Glutamatergic neuron (in vitro differentiated cells): Measurements from ENCODE around the gene GNAQ. TPM values are rescaled to one million over a fixed set of nuclear protein-coding genes. Genes with fewer than 3 reads are reported as not detected.

Experiments
- DNase-seq: peaks from one replicate; pipeline ENCODE4 v3.0.0; 2022
- H3K27ac Mint-ChIP-seq: one replicate; pipeline ENCODE4 v1.8.0; 2020; ENCODE audit warnings: mild to moderate bottlenecking, mixed read lengths, inconsistent platforms; ENCODE audit not compliant: unreplicated experiment
- H3K27me3 Mint-ChIP-seq: one replicate; pipeline ENCODE4 v1.8.0; 2020; ENCODE audit warnings: mild to moderate bottlenecking, moderate library complexity, mixed read lengths, inconsistent platforms; ENCODE audit not compliant: unreplicated experiment
- H3K36me3 Mint-ChIP-seq: one replicate; pipeline ENCODE4 v1.8.0; 2020; ENCODE audit warnings: mild to moderate bottlenecking, mixed read lengths, inconsistent platforms; ENCODE audit not compliant: unreplicated experiment
- H3K4me1 Mint-ChIP-seq: one replicate; pipeline ENCODE4 v1.8.0; 2020; ENCODE audit warnings: mild to moderate bottlenecking, low read depth, mixed read lengths, inconsistent platforms; ENCODE audit not compliant: unreplicated experiment
- H3K4me3 Mint-ChIP-seq: one replicate; pipeline ENCODE4 v1.8.0; 2020; ENCODE audit warnings: mild to moderate bottlenecking, mixed read lengths, inconsistent platforms; ENCODE audit not compliant: unreplicated experiment
- H3K9me3 Mint-ChIP-seq: one replicate; pipeline ENCODE4 v1.8.0; 2020; ENCODE audit warnings: mild to moderate bottlenecking, moderate library complexity, mixed read lengths, inconsistent platforms; ENCODE audit not compliant: unreplicated experiment
- total RNA-seq: library from RNA; stranded (reverse); fragmentation: NEBNext Ultra II Directional; extraction: Animal tissue kit (Norgen Biotek cat#: 25700); gene quantifications from one replicate; pipeline ENCODE4 v1.2.1, GENCODE V29; 2021; ENCODE audit not compliant: unreplicated experiment
- TF ChIP-seq, protein P1 (sequence below): fragments of 200-600 bp; sonication (generic); IDR thresholded peaks from one replicate; pipeline ENCODE4 v1.5.0; 2021; ENCODE audit not compliant: partially characterized antibody, unreplicated experiment

Gene GNAQ
- total RNA-seq, 1 donor from 2014 or later = 72.8 TPM

GRCh38 chr9:77939149-77939668, 92.4 kb downstream of the GNAQ start:
- peaks cover 13% of the 10 kb centered on the region for H3K4me1 Mint-ChIP-seq
- TF ChIP-seq, protein P1, sequence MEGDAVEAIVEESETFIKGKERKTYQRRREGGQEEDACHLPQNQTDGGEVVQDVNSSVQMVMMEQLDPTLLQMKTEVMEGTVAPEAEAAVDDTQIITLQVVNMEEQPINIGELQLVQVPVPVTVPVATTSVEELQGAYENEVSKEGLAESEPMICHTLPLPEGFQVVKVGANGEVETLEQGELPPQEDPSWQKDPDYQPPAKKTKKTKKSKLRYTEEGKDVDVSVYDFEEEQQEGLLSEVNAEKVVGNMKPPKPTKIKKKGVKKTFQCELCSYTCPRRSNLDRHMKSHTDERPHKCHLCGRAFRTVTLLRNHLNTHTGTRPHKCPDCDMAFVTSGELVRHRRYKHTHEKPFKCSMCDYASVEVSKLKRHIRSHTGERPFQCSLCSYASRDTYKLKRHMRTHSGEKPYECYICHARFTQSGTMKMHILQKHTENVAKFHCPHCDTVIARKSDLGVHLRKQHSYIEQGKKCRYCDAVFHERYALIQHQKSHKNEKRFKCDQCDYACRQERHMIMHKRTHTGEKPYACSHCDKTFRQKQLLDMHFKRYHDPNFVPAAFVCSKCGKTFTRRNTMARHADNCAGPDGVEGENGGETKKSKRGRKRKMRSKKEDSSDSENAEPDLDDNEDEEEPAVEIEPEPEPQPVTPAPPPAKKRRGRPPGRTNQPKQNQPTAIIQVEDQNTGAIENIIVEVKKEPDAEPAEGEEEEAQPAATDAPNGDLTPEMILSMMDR = no peak
- DNase-seq = no peak
- H3K9me3 Mint-ChIP-seq = no peaks in the 10 kb centered on the region
- H3K27me3 Mint-ChIP-seq = peaks cover 2% of the 10 kb centered on the region
- H3K36me3 Mint-ChIP-seq = no peaks in the 10 kb centered on the region
- H3K27ac Mint-ChIP-seq = no peak overlapping the region
- no peak overlapping the region for H3K4me3 Mint-ChIP-seq

- H3K36me3 Mint-ChIP-seq = no peaks in the 10 kb centered on the region
- no peak overlapping the region for H3K27ac Mint-ChIP-seq
- DNase-seq = no peak
- H3K27me3 Mint-ChIP-seq = peaks cover 2% of the 10 kb centered on the region
- peaks cover 10% of the 10 kb centered on the region for H3K4me1 Mint-ChIP-seq
- no peaks in the 10 kb centered on the region for H3K9me3 Mint-ChIP-seq
- TF ChIP-seq, protein P1 = no peak
- H3K4me3 Mint-ChIP-seq = no peak overlapping the region
Measured at GRCh38 chr9:77938163-77938562, 93.4 kb downstream of the GNAQ start.

DNA sequence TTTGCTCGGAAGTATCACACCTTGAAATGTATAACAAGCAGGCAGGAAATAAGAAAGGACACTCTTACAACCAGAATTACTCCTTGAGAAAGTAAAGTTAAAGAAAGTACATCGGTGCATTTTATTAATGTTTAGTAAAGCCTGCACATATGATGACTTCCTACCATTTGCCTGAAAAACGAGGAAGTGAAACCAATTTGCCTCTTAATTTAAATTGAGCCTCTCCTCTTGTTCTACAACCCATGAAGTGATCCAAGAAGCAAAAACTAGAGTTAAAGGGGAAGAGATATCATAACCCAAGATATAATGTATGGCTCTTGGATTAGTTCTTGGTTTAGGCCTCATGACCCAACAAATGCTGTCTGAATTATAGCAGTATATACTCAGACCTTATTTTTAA, 95.6 kb downstream of the GNAQ start:
- Mint-ChIP-seq H3K9me3 (no peaks in the 10 kb centered on the region), H3K36me3 (no peaks in the 10 kb centered on the region), H3K27me3 (peaks cover 2% of the 10 kb centered on the region), H3K27ac (no peak overlapping the region), H3K4me1 (no peaks in the 10 kb centered on the region), H3K4me3 (no peak overlapping the region)
- DNase-seq = no peak
- TF ChIP-seq, protein P1 = no peak

GRCh38 chr9:77935211-77935610, 96.4 kb downstream of the GNAQ start:
- Mint-ChIP-seq H3K27me3 (peaks cover 2% of the 10 kb centered on the region), H3K4me3 (no peak overlapping the region), H3K4me1 (peaks cover 5% of the 10 kb centered on the region), H3K9me3 (no peaks in the 10 kb centered on the region), H3K36me3 (no peaks in the 10 kb centered on the region), H3K27ac (no peak overlapping the region)
- TF ChIP-seq, protein P1 = no peak
- DNase-seq = no peak

DNA sequence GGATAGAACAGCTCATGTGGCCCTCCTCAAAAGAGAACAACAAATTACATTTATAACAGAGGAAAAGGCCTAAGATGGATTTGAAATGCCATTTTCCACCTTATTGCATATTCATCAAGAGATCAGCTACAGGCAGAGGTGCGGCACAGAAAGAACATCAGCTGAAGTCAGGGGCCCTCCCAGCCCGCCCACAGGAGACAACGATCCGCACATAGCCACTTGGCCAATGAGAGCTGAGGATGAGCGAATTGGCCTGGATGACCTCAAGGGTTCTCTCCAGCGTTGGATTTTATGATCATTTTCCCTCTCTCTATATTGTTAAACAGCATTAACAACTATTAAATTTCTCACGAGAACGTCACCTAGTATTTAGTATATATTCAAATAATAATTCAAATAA, 97.6 kb downstream of the GNAQ start:
- H3K4me3 Mint-ChIP-seq = no peak overlapping the region
- no peaks in the 10 kb centered on the region for H3K9me3 Mint-ChIP-seq
- H3K36me3 Mint-ChIP-seq = no peaks in the 10 kb centered on the region
- DNase-seq = no peak
- H3K27me3 Mint-ChIP-seq = peaks cover 2% of the 10 kb centered on the region
- no peak overlapping the region for H3K27ac Mint-ChIP-seq
- H3K4me1 Mint-ChIP-seq = peaks cover 9% of the 10 kb centered on the region
- TF ChIP-seq, protein P1 = no peak
